Measurements from ENCODE around the gene DLL4.

- TF ChIP-seq CTCF (IDR thresholded peaks at IDR 0.05; ENCODE audit: low read depth, low read length) = no peak
- no peak for TF ChIP-seq EZH2phosphoT487 (IDR thresholded peaks at IDR 0.05; ENCODE audit: low read depth)
Measured at GRCh38 chr15:40960151-40960885, 31.2 kb downstream of the DLL4 start.

Measured in OCI-LY3 (cell line).